CD4-positive, alpha-beta T cell treated with Interleukin-4 for 1 hour (primary cell): ENCODE results near the gene IMPA2.
A peak's percentile ranks its signal among the peaks of the same experiment; 100 is the strongest.

Experiments used
- DNase-seq, 2 donors: peaks; one replicate each; pipeline ENCODE4 v3.0.0-alpha.2; 2020 to 2022

IMPA2 gene

DNA sequence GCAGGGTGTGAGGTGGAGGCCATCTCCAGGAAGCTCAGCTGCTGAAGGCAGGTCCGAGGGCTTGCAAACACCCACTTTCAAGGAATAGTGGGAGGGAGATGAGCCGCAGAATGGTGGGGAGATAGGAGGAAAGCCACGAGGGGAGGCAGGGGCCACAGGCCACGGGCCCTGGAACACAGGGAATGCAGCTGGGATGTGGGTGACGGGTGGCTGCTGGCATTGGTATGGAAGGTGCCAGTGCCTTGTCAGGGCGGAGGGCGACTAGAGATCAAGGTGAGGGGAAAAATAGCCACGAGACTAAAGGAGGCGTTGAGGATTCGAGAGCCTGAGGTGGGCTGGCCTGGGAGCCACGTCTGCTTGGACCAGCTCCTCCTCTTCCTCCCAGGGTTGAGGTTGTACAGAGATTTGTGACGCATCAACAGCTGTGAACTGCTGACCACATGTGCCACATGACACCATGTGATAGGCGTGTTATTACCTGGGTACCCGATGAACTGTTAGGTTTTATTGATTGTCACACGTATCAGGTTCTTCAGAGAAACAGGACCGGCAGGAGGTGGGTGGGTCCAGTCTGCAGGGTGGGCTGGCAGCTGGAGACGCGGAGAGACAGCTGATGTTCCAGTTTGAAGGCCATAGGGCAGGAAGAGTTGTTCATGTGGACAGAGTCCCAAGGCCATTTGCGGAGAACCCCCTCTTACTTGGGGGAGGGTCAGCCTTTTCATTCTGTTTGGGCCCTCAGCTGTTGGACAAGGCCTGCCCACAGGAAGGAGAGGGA lies 9.9 kb downstream of the IMPA2 start:
- no peak for DNase-seq

DNA sequence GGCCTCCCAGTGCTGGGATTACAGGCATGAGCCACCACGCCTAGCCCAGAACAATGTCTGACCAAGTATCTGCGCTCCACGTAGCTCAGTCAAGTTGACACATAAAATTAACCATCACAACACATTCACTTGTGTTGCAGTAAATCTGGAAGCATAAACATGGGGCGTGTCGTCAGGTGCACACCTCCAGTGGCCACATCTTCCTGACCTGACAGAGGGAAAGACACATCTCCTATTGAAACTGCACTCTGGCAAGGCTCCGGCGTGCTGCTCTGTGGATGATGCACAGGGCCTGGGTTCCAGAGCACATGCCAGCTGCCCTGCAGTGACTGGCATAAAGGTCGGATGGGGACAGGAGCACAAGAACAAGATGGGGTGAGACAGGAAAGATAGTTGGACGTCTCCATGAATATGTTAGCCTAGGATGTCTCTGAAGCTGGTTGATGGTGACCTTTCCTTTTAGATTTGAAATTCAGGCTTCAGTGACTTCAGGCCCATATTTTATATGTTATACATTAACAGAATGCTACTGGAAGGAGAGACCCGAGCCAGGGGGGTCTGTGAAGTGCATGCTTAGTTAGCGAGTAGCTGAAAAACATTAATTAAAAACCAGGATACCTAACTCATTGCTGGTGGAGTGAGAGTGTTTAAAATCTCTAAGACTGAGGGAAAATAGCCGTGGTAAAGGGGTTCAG lies 10.9 kb downstream of the IMPA2 start:
- no peak for DNase-seq

DNA sequence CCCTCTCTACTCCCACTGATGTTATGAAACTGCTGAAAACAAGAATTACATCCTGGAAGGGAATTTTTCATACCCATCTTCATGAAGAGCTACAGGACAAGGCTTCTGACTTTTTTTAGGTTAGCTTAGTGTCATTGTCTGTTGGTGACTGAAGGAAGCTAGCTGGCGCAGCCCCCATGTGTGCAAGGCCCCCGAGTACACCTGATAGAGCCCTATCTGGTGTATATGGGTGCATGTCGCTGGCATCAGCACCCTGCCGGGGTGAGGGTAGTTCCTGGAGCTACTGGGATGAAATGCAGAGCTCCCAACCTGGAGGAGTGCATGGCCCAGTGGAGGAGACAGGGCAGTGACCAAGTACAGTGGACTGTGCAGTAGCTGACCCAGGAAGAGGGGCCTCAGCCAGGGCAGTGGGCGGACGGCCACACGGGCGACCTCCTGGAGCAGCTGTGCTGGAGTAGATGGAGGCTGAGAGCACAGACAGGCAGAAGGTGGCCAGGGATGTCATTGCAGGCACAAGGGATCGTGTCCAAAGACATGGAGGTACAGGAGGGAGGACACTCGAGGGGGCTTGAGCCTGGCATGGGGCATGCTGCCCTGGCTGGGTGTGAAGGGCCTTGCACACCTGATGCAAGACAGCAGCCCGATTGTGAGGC lies 12.1 kb downstream of the IMPA2 start:
- no peak for DNase-seq

DNA sequence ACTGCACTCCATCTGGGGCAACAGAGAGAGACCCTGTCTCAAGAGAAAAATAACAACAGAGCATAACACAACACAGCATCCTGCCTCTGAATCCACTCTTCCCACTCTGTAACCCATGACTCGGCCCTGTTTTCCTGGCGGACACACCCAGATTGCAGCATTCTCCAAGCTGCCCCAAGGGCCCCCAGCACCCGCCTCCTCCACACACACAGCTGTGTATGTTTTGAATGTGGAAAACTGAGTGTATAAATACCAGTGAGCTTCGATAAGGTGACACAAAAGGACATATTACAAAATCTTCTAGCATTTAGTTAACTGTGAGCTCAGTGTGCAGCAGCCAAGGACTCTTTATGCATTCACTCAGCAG lies 13.0 kb downstream of the IMPA2 start:
- no peak for DNase-seq

DNA sequence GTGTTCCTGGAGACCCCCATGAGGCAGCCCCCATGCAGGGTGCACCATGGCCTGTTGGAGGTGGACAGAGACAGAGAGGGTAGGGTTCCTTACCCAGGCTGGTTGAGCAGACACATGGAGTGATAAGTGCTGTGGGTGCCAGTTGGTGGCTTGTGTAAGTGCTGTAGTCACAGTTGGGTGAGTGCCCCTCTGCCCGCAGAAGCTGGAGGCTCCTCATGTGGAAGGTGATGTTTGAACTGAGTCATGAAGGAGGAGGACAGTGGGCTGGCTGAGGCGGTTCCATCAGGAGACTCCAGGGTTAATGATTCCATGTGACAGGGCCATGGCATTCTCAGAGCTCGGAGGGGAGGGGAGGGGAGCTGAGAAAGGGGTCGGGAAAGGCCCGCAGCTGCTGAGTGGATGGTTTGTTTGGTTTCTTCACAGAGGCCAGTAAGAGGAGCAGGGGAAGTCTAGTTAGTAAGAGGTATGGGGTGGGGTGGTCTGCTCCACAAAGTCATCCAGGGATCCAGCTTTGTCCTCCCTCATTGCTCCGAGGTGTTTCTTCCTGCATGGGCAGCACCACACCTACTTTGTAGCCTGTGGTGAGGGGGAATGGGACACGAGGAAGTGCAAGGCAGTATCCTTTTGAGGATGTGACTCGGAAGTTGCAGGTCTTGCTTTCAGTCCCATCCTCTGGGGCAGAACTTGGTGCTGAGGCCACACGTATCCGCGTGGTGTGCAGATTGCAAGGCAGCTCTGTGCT lies 13.6 kb downstream of the IMPA2 start:
- DNase-seq, result no peak

DNA sequence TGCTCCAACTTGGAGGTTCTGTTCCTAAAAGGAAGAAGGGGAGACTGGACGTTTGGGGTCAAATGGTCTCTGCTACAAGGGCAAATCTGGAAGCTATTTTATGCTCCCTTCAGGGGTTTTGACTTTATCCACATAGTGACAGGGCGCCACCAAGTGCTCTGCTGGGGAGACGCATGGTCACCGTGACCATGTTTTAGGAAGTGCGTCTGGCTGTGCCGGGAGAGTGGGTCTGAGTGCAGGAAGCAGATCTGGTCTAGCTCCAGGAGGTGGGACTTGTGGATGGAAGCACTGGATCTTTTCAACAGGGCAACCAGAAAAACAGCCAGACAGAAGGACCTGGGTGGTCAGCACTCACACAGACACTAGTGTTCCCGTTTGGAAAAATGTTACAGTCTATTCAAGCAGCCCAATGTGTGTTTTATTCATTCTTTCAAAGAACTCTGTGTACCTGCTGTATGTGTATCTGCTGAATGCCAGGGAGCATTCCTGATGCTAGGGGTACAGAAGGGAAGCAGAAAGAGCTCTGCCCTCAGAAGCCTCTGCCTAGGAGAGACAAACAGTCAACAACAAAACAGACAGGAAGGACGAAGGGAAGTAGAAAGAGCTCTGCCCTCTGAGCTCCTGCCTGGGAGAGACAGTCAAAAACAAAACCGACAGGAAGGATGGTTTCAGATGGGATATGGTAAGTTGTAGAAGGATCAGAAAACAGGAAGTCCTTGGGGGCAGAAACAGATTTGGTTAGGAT lies 14.3 kb downstream of the IMPA2 start:
- DNase-seq, result peak; percentile 51 to 65

DNA sequence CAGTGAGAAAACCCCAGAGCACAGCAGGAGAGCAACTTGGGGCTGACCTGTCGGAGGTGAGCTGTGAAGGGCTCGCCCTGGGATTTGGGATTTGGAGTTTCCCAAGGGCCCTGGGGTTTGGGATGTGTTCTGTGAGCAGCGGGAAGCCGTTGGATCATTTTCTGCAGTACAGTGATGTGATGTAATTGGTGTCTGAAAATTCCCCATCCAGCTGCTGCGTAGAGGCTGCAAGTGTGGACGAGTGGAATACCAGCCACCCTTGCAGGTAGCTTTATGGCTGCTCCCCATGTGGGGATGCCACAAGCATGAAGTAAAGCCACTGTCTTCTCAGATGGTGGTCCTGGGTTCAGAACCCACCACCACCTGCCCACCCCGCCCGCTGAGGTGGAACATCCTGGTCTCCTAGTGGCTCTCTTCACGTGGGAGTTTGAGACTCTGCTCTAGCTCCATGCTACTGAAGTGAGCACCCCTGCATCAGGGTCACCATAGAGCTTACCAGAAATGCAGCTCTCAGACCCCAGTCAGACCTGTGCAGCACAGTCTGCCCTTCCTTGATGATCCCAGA lies 15.0 kb downstream of the IMPA2 start:
- DNase-seq, result no peak

DNA sequence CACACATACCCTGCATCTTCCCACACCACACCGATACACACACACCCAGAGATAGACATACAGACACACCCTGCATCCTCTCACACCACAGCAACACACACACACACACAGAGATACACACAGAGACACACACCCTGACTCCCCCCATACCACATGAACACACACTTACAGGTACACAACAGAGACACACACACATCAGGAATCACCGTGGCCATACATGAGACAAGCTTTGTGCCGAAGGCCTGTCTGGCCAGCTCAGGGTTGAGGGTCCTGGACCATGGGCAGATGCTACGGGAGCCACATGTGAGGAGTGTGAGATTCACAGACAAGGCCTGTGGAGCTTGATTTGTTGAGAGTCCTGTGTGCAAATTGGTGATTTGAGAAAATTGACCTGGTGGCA lies 15.6 kb downstream of the IMPA2 start:
- no peak for DNase-seq

DNA sequence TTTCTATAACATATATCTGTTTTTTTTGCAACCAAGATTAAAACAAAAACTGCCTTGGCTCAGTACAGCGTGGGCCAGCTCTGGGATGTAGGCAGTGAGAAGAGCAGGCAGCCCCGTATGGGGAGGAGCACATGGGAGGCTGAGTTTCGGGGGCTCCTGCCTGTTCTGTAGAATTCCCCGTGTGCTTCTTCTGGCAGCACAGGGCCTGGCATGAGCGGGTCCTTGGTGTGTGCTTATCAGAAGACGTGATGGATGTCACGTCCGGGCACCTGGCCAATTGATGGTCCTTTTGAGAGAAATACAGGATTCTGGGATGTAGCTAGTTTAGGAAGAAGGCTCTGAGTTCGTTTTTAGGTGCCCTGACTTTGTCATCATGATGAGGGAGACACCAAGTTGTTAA lies 16.2 kb downstream of the IMPA2 start:
- DNase-seq, result no peak

DNA sequence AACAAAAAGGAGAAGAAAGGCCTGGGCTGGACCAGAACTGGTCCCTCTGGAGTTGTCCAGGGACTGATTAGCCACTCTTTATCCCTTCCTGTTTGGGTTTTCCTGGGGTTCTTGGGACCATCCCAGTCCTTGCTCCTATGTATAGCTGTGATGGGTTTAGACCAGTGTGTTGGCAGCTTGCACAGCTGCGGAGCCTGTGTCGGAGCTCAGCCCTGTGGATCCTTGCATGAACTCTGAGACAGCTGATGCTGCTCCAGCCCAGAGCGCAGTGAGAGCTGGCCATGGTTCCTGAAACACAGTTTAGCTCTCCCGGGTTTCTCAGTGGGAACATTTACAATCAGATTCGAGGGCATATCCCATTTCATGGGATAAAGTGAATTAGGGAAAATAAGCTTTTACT lies 16.9 kb downstream of the IMPA2 start:
- DNase-seq, result no peak

DNA sequence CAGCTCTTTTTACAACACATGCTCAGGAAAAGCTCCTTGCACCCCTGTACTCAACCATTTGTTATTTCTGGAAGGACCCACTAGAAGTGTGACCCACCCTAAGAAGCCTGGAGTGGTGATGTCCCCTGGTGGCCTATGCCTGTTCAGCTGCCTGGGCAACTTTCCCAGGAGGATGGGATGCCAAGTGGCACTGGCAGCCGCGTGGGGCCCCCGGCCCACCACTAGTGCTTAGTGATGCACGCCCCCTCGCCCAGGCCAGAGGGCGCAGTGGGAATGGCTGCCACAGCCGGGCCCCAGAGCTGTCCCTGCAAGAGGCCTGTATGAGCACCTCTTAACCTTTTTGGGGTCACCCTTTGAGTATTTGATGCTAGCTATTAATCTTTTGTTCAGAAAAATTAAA lies 18.1 kb downstream of the IMPA2 start:
- no peak for DNase-seq

DNA sequence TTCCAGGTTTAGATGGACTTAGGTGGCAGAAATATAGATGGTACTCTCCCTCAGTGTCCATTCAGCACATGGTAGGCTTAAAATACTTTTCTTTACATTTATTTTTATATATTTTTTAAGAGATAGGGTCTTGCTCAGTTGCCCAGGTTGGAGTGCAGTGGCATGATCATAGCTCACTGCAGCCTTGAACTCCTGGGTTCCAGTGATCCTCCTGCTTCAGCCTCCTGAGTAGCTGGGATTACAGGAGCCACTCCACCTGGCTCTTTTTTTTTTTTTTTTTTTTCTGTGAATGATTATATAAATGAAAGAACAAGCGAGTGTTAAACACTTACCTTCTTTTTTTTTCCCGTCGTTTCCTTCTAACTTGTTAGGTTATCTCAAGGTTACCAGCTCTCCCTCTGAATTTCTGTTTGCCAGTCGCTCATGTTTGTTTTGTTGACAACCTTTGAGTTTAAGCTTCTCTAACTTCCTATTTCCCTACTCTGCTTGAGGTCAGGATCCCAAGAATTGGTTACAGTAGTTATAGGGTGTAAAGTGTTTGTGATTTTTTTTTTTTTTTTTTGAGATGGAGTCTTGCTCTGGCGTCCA lies 18.9 kb downstream of the IMPA2 start:
- DNase-seq, result no peak

DNA sequence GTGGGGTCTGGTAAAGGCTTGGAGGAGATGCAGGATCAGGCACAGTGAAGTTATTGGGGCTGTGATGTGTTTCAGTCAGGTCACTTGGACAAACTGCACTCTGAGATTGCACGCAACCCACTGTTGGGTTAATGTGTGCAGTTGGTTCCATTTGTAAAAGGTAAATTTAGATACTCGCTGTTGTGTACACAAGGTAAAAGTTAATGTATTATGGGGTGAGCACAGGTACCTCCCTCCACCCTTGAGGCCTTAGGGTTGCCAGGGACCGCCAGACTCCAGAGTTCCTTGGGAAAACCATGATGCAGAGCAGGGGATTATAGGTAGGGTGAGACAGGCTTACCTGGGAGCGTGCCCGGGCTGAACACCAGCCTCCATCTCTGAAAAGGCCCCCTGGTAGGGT lies 20.1 kb downstream of the IMPA2 start:
- DNase-seq, result no peak

DNA sequence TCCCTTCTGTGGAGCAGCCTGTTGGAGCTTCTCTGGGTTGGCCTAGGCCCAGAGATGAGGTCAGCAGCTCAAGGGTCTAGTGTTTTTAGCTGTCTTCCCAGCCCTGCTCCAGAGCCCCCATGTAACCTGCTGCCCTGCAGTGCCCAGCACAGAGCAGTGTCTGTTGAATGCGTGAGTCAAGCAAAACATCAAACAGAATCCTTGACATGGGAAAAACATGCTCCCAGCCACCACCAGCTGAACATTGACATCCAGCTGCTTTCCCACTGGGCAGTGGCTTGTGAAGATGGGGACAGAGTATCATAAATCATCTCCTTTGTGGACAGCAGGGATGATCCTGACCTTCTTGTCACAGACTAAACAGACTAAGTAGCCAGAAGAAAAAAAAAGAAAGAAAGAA lies 22.6 kb downstream of the IMPA2 start:
- DNase-seq, result no peak

DNA sequence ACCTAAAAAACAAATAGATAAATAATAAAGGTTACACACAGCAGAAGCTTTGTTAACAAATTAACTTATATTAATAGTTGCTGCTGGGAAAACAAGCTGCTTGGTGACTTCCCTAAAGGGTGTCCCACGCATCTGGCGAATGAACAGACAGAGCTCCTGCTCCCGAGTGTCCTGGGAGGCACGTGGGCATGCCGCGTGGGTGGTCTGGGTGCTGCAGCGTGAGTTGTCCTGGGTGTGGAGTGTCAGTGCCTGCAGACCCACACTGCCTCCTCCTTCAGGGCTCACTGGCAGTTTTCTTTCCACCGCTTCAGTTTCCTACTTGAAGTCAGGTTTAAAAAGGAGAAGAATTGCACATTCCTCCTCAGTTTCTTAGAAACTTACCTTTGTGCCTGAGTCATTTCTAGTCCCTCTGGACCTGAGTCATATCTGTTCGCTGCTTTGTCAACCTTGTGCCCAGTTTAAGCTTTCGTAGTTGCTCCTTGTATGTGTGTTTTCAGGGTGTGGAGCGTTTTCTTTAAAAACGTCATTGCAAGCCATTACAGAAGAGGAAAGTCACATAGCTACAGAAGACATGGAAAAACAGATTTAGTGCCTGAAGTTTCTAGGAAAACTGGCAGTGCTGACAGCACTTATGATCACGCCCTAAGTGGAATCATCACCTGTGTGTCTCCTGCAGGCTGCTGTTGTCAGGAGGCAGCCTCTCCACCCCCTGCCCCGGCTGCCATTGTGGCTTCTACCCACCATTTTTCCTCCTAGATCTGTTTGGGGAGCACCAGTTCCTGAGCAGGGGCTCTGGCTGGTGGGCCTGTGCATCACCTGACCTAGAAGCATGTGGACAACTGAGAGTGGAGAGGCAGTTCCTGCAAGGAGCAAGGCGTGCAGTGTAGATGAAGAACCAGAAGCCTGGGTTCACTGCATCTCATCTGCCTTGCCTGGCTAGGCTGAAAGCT lies 24.5 kb downstream of the IMPA2 start:
- no peak for DNase-seq

DNA sequence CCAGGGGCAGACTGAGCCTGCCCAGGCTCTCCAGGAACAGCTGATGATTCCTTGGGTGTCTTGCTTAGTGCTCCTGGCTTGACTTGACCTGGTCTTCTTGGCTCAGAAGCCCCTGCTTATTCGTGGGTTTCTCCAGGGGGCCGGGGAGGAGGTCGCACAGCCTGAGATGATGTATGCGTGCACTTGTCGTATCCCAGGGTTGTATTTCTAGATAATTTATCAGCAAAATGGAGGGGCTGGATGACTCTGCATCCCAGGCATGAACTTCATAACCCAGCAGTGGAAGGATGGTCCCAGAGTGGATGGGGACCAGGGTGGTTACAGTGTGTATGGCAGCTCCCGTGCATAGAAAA lies 25.2 kb downstream of the IMPA2 start:
- DNase-seq, result no peak

DNA sequence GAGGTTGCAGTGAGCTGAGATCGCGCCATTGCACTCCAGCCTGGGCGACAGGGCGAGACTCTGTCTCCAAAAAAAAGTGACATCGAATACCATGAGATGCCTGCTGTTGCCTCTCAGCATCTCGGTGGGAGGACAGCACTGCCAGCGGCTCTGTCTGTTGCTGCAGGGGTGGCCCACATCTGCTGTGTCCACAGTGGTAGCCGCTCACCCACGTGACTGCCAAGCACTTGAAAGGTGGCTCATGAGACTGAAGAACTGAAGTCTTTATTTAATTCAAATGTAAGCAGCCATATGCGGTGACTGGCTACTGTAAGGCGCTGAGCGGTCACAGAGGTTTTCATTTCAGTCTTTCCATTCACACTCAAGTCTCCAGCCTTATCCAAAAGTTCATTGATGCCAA lies 25.8 kb downstream of the IMPA2 start:
- DNase-seq, result no peak

DNA sequence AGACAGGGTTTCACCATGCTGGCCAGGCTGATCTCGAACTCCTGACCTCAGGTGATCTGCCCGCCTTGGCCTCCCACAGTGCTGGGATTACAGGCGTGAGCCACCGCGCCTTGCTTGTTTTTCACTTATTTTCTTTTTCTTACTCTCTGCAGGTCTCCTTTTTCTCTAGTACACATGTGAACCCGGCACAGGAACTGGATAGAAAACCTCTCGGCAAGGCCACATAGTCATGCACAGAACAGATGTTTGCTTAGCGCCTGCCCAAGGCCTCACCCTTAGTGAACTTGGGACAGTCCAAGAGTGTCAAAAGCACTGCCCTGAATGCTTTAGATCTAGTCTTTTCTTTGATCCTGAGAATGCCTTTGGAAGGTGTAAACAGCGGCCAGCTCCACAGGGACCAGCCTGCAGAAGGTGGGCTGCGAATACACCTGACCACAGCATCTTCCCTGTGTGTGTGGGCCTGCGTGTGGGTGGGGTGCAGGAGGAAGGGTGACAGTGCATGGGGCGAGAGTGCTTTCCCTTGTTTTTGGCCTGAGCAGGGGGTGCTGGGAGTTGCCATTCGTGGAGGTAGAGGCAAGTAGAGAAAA lies 27.0 kb downstream of the IMPA2 start:
- DNase-seq, result no peak

DNA sequence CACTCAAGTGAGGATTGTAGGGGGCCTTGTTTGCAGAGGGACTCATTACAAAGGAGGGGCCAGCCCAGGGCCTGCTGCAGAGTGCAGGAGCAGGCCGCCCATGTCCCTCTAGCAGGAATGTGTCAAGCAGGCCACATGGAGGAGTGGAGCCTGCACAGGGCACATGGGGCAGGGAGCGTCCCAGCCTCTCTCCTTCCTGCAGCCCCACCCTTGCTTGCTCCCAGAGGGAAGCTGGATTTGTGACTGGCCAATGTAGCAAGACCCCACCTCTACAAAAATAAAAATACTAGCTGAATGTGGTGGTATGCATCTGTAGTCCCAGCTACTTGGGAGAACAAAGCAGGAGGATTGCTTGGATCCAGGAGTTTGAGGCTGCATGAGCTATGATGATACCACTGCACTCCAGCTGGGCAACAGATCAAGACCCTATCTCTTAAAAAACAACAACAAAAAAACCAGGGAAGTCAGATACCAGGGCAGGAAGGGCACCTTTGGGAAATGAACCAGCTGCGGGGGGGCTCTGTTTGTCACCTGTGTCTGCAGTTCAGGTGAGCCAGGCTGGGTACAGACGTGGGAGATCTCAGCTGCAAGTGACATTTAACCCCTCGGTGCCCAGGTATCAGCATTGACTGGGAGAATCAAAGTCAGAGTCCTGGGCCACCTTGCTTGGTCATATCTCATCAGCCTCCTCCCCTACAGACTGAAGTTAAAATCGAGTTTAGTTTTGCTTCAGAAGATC lies 27.7 kb downstream of the IMPA2 start:
- no peak for DNase-seq
